ENCODE measurements around the gene CCBE1.
"Not testable (repeated sequence)": the region's sequence is repeated elsewhere in the genome, so short reads cannot be mapped to it uniquely, and the experiment has no call there.

CCBE1 gene

DNA sequence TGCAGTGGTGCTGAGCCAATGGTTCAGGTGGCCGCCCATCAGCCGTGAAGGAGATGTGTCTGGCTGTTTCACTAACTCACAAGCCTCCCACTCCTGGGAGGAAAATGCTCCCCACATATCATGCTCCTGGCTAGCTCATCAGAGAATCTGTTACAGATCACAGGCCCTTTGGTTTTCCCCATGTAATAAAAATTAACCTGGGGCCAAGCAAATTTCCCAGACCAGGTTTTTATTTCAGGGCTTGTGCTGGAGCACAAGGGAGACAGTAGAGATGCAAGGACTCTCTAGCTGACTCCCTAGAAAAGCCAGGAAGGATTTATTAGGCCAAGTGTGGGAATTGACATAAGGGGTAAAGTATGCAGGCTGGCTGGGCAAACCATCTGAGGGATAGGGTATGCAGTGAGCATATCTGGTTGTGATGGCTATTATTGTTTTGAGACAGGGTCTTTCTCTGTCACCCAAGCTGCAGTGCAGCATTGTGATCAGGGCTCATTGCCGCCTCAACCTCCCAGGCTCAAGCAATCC lies 40.6 kb upstream of the CCBE1 start:
- no peak for TF ChIP-seq CTCF (IDR thresholded peaks at IDR 0.05; ENCODE audit: insufficient read depth, low read length, missing control alignments)
- ChIA-PET CTCF (interaction anchor here (0.6 to 0.9 kb wide), 2 partner anchors 19 to 1964 kb away, joined by 3 read pairs; no protein-coding TSS in a partner anchor), POLR2A (no interaction called here)
- H3K4me3 ChIP-seq (ENCODE audit: low read depth, low read length) = no peak overlapping the region
- DNase-seq (ENCODE audit: low read depth, low spot score) = no peak

DNA sequence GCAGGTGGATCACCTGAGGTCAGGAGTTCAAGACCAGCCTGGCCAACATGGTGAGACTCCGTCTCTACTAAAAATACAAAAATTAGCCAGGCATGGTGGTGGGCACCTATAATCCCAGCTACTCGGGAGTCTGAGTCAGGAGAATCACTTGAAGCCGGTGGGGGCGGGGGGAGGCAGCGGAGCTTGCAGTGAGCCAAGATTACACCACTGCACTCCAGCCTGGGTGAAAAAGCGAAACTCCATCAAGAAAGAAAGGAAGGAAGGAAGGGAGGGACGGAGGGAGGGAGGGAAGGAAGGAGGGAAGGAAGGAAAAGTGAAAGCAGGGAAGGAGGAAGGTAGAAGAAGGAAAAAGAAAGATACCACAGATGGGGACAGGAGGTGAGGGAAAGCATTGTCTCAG lies 40.1 kb upstream of the CCBE1 start:
- H3K4me3 ChIP-seq (ENCODE audit: low read depth, low read length); DNase-seq (ENCODE audit: low read depth, low spot score); CTCF ChIA-PET; POLR2A ChIA-PET: not testable (repeated sequence)

DNA sequence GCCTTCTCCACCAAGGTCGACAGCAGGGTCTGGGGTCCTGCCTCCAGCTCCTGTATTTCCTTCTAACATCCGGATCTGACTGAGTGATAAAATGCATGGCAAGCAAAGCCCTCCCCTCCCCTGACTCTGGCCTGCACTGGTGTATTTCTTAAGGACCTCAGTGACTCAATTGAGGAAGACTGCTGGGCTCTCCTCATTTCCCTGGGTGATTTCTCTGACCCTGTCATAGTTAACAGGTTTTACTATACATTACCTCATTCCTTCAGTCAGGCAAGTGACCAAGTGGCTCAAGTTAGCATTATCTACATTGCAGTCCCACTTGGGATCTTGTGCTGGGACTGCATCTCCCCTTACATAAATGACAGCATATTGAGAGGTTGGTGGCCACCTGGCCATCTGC lies 38.8 kb upstream of the CCBE1 start:
- no peak overlapping the region for H3K4me3 ChIP-seq (ENCODE audit: low read depth, low read length)
- DNase-seq (ENCODE audit: low read depth, low spot score) = no peak
- no peak for TF ChIP-seq CTCF (IDR thresholded peaks at IDR 0.05; ENCODE audit: insufficient read depth, low read length, missing control alignments)
- ChIA-PET POLR2A (no interaction called here), CTCF (interaction anchor here (1.4 kb wide), 1 partner anchor 39 kb away, joined by 5 read pairs; the partner anchor contains the start of gene CCBE1)

- no peak for DNase-seq (ENCODE audit: low read depth, low spot score)
- TF ChIP-seq CTCF (IDR thresholded peaks at IDR 0.05; ENCODE audit: insufficient read depth, low read length, missing control alignments) = no peak
- H3K4me3 ChIP-seq (ENCODE audit: low read depth, low read length) = no peak overlapping the region
- POLR2A ChIA-PET = no interaction called here
- CTCF ChIA-PET = interaction anchor here (0.6 to 1.4 kb wide), 2 partner anchors 38 to 170 kb away, joined by 3 to 5 read pairs; partner anchors contain the start of gene CCBE1
Observed at GRCh38 chr18:59735269-59735860, 38.1 kb upstream of the CCBE1 start.

DNA sequence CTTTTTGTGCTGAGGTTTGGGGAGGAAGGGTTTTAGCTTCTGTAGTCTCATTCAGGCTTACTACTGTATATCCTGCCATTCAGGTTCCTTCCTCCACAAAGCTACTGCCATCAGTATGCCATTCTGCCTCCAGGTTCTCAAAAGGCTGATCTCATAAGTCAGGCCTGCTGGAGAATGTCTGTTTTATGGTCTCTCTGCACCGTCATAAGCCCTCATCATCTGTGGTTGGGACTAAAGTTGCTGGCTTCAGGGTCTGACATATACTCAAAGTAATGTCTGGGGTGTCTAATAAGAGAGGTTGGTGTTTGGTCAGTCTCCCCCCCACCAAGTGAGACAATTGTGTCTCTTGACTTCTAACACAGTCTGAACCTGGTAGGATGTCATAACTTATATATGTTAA lies 36.2 kb upstream of the CCBE1 start:
- ChIA-PET POLR2A (no interaction called here), CTCF (interaction anchor here (1.0 to 1.5 kb wide), 6 partner anchors 10 to 90 kb away, joined by 3 to 7 read pairs (median 3); partner anchors contain the start of gene CCBE1)
- no peak for TF ChIP-seq CTCF (IDR thresholded peaks at IDR 0.05; ENCODE audit: insufficient read depth, low read length, missing control alignments)
- no peak overlapping the region for H3K4me3 ChIP-seq (ENCODE audit: low read depth, low read length)
- no peak for DNase-seq (ENCODE audit: low read depth, low spot score)

GRCh38 chr18:59730896-59731295 lies 33.7 kb upstream of the CCBE1 start:
- POLR2A ChIA-PET = no interaction called here
- CTCF ChIA-PET = interaction anchor here (1.3 to 1.5 kb wide), 3 partner anchors 10 to 34 kb away, joined by 3 to 4 read pairs (median 3); partner anchors contain the start of gene CCBE1

More at GRCh38 chr18:59730896-59731295, 33.7 kb upstream of the CCBE1 start:
- no peak for TF ChIP-seq CTCF (IDR thresholded peaks at IDR 0.05; ENCODE audit: insufficient read depth, low read length, missing control alignments)
- DNase-seq (ENCODE audit: low read depth, low spot score) = no peak
- no peak overlapping the region for H3K4me3 ChIP-seq (ENCODE audit: low read depth, low read length)

All from AG04449 (cell line).